Measurements from ENCODE around the gene SOCS1. TPM values are rescaled to one million over a fixed set of nuclear protein-coding genes. Genes with fewer than 3 reads are reported as not detected.

SOCS1 gene
- total and polyA plus RNA-seq, 9 of the 15 experiments (the other 6 are each of a cell fraction or from before 2014, with no cell fraction given), result 0.04 to 7.5 (median 2.3) TPM

DNA sequence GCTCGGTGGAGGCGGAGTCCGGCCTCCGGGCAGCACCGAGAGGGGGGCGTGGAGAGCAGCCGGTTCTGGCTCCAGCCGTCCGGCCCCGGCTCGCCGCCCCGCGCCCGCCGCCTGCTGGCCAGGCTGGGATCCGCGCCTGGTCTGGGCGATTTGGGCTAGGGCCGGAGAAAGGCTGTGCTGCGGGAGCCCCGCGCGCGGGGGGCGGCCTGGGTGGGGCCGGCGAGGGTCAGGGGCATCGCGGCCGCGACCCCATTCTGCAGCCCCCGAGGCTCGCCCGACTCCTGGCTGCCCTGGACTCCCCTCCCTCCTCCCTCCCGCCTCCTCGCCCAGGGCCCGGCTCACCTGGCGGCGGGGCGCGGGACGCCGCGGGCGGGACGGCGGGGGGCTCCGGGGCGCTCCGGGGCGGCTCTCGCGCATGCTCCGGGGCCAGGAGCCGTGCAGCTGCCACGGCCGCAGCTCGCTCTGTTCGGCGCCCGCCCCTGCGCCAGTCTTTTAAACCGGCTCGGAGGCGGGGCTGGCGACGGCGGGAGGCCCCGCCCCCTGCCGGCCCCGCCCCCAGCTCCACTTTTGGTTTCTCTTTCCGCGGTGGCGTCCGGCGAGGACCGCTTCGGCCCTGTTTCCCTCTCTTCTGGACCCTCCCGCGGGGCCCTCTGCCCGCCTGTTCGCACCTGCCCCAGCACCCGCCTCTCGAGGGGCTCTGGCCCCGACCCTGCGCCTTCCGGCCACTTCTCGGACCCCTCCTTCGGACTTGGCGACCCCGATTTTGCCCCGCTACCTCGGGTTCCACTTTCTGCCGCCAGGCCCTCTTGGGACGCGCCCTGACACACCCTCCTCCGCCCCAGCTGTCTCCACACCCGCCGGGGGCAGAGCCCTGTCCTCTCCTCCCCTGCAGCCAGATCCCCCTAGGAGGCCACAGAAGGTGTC is at the start of gene SOCS1 (continued):
- TF ChIP-seq, protein P1, sequence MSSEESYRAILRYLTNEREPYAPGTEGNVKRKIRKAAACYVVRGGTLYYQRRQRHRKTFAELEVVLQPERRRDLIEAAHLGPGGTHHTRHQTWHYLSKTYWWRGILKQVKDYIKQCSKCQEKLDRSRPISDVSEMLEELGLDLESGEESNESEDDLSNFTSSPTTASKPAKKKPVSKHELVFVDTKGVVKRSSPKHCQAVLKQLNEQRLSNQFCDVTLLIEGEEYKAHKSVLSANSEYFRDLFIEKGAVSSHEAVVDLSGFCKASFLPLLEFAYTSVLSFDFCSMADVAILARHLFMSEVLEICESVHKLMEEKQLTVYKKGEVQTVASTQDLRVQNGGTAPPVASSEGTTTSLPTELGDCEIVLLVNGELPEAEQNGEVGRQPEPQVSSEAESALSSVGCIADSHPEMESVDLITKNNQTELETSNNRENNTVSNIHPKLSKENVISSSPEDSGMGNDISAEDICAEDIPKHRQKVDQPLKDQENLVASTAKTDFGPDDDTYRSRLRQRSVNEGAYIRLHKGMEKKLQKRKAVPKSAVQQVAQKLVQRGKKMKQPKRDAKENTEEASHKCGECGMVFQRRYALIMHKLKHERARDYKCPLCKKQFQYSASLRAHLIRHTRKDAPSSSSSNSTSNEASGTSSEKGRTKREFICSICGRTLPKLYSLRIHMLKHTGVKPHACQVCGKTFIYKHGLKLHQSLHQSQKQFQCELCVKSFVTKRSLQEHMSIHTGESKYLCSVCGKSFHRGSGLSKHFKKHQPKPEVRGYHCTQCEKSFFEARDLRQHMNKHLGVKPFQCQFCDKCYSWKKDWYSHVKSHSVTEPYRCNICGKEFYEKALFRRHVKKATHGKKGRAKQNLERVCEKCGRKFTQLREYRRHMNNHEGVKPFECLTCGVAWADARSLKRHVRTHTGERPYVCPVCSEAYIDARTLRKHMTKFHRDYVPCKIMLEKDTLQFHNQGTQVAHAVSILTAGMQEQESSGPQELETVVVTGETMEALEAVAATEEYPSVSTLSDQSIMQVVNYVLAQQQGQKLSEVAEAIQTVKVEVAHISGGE (CRISPR knock-in tag; IDR thresholded peaks at IDR 0.05), result no peak
- TF ChIP-seq RAD21 (CRISPR knock-in tag; conservative IDR thresholded peaks at IDR 0.05 in 1 of 2, IDR thresholded peaks at IDR 0.05 in 1 of 2) (peak; percentile 91 to 94), ZBTB7A (IDR thresholded peaks at IDR 0.05; ENCODE audit: borderline replicate concordance, control insufficient read depth, low read depth, low read length) (peak; percentile 100), POLR2A (conservative IDR thresholded peaks at IDR 0.05) (peak; percentile 73), SMARCA4 (IDR thresholded peaks at IDR 0.05) (0 out of 2 replicates have a peak, but pooled peaks have one; percentile 23), ZNF79 (CRISPR knock-in tag; IDR thresholded peaks at IDR 0.05; ENCODE audit: low read depth) (no peak), CTBP1 (IDR thresholded peaks at IDR 0.05; ENCODE audit: borderline replicate concordance) (peak; percentile 74), RB1 (IDR thresholded peaks at IDR 0.05; ENCODE audit: low read depth) (peak; percentile 79; the same call in 1 of the 2 replicates), PHF8 (IDR thresholded peaks at IDR 0.05; ENCODE audit: borderline replicate concordance, low read length) (peak; percentile 62; the same call in 1 of the 2 replicates), ATF7 (IDR thresholded peaks at IDR 0.05) (peak; percentile 38; the same call in 1 of the 2 replicates), HLTF (IDR thresholded peaks at IDR 0.05) (peak; percentile 77), NUFIP1 (IDR thresholded peaks at IDR 0.05; ENCODE audit: partially characterized antibody) (no peak), ZNF174 (CRISPR knock-in tag; IDR thresholded peaks at IDR 0.05) (no peak), SETDB1 (IDR thresholded peaks at IDR 0.05; ENCODE audit: low read length) (no peak)
- TF ChIP-seq, protein P2, sequence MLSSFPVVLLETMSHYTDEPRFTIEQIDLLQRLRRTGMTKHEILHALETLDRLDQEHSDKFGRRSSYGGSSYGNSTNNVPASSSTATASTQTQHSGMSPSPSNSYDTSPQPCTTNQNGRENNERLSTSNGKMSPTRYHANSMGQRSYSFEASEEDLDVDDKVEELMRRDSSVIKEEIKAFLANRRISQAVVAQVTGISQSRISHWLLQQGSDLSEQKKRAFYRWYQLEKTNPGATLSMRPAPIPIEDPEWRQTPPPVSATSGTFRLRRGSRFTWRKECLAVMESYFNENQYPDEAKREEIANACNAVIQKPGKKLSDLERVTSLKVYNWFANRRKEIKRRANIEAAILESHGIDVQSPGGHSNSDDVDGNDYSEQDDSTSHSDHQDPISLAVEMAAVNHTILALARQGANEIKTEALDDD (IDR thresholded peaks at IDR 0.05), result no peak
- TF ChIP-seq, protein P3, sequence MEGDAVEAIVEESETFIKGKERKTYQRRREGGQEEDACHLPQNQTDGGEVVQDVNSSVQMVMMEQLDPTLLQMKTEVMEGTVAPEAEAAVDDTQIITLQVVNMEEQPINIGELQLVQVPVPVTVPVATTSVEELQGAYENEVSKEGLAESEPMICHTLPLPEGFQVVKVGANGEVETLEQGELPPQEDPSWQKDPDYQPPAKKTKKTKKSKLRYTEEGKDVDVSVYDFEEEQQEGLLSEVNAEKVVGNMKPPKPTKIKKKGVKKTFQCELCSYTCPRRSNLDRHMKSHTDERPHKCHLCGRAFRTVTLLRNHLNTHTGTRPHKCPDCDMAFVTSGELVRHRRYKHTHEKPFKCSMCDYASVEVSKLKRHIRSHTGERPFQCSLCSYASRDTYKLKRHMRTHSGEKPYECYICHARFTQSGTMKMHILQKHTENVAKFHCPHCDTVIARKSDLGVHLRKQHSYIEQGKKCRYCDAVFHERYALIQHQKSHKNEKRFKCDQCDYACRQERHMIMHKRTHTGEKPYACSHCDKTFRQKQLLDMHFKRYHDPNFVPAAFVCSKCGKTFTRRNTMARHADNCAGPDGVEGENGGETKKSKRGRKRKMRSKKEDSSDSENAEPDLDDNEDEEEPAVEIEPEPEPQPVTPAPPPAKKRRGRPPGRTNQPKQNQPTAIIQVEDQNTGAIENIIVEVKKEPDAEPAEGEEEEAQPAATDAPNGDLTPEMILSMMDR (IDR thresholded peaks at IDR 0.05 in 2 of 3, conservative IDR thresholded peaks at IDR 0.05 in 1 of 3; ENCODE audit: insufficient read depth in 2 of 3, low read depth in 1 of 3, low read length in 3 of 3), result peak; percentile 73 to 87 (median 84)
- TF ChIP-seq, protein P4, sequence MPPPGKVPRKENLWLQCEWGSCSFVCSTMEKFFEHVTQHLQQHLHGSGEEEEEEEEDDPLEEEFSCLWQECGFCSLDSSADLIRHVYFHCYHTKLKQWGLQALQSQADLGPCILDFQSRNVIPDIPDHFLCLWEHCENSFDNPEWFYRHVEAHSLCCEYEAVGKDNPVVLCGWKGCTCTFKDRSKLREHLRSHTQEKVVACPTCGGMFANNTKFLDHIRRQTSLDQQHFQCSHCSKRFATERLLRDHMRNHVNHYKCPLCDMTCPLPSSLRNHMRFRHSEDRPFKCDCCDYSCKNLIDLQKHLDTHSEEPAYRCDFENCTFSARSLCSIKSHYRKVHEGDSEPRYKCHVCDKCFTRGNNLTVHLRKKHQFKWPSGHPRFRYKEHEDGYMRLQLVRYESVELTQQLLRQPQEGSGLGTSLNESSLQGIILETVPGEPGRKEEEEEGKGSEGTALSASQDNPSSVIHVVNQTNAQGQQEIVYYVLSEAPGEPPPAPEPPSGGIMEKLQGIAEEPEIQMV (tag; conservative IDR thresholded peaks at IDR 0.05; ENCODE audit: low read depth), result no peak

Measured in K562 (cell line).